CD4-positive, alpha-beta T cell treated with Interleukin-17A for 4 hours (primary cell): ENCODE data around the gene CFAP20DC.
"Not testable (repeated sequence)": the region's sequence is repeated elsewhere in the genome, so short reads cannot be mapped to it uniquely, and the experiment has no call there.

Experiments used
- DNase-seq: peaks from one replicate; pipeline ENCODE4 v3.0.0-alpha.2; 2020; ENCODE audit warnings: mixed read lengths

The CFAP20DC gene

GRCh38 chr3:59017617-59017984 is 32.2 kb downstream of the CFAP20DC start:
- no peak for DNase-seq

GRCh38 chr3:59016930-59017616 is 32.8 kb downstream of the CFAP20DC start:
- no peak for DNase-seq

- no peak for DNase-seq
These were observed 36.2 kb downstream of the CFAP20DC start for GRCh38 chr3:59013611-59014010.

GRCh38 chr3:59006634-59007517 is 42.9 kb downstream of the CFAP20DC start:
- DNase-seq = no peak

- no peak for DNase-seq
These were observed 48.1 kb downstream of the CFAP20DC start for GRCh38 chr3:59001675-59002074.

GRCh38 chr3:58999774-59000160 is 50.1 kb downstream of the CFAP20DC start:
- no peak for DNase-seq

- DNase-seq = no peak
These were observed 50.6 kb downstream of the CFAP20DC start for GRCh38 chr3:58999134-58999773.

- DNase-seq = no peak
These were observed 51.2 kb downstream of the CFAP20DC start for GRCh38 chr3:58998476-58999117.

- no peak for DNase-seq
These were observed 53.1 kb downstream of the CFAP20DC start for GRCh38 chr3:58996730-58997129.

- peak; percentile 27 for DNase-seq
These were observed 55.0 kb downstream of the CFAP20DC start for GRCh38 chr3:58994746-58995330.

GRCh38 chr3:58993547-58993946 is 56.3 kb downstream of the CFAP20DC start:
- no peak for DNase-seq

- DNase-seq = no peak
These were observed 58.2 kb downstream of the CFAP20DC start for GRCh38 chr3:58991623-58992022.

GRCh38 chr3:58991026-58991425 is 58.8 kb downstream of the CFAP20DC start:
- DNase-seq = no peak

GRCh38 chr3:58989955-58990354 is 59.9 kb downstream of the CFAP20DC start:
- no peak for DNase-seq

GRCh38 chr3:58989163-58989562 is 60.7 kb downstream of the CFAP20DC start:
- DNase-seq = no peak

GRCh38 chr3:58988041-58988440 is 61.8 kb downstream of the CFAP20DC start:
- no peak for DNase-seq

GRCh38 chr3:58986654-58987053 is 63.2 kb downstream of the CFAP20DC start:
- no peak for DNase-seq

GRCh38 chr3:58979840-58980239 is 70.0 kb downstream of the CFAP20DC start:
- DNase-seq = no peak

GRCh38 chr3:58973796-58974195 is 76.0 kb downstream of the CFAP20DC start:
- DNase-seq = no peak

- DNase-seq = not testable (repeated sequence)
These were observed 82.0 kb downstream of the CFAP20DC start for GRCh38 chr3:58967866-58968265.

- no peak for DNase-seq
These were observed 84.0 kb downstream of the CFAP20DC start for GRCh38 chr3:58965865-58966264.

- no peak for DNase-seq
These were observed 85.8 kb downstream of the CFAP20DC start for GRCh38 chr3:58963928-58964503.
